Mesenchymal stem cell (in vitro differentiated cells and primary cell): ENCODE results near the gene STAB2.

Experiments
- DNase-seq: peaks from one replicate; pipeline ENCODE4 v3.0.0-alpha.2; 2013
- H2AFZ ChIP-seq: one replicate; pipeline ENCODE4 v1.6.1; 2013; ENCODE audit warnings: low read depth, mild to moderate bottlenecking, control low read depth, inconsistent platforms, low read length, moderate library complexity
- H2AK5ac ChIP-seq: 2 replicates; pipeline ENCODE4 v1.6.1; 2013; ENCODE audit warnings: low read length, moderate library complexity, mild to moderate bottlenecking, inconsistent platforms; ENCODE audit not compliant: severe bottlenecking
- H2BK120ac ChIP-seq: one replicate; pipeline ENCODE4 v1.6.1; 2013; ENCODE audit warnings: low read depth, mild to moderate bottlenecking, inconsistent platforms, low read length, moderate library complexity
- H2BK12ac ChIP-seq, 2 experiments: one replicate each; pipeline ENCODE4 v1.6.1; 2013; ENCODE audit warnings: inconsistent platforms in 2 of 2, low read length in 2 of 2, mild to moderate bottlenecking in 2 of 2, moderate library complexity in 2 of 2, control low read depth in 1 of 2
- H2BK15ac ChIP-seq: one replicate; pipeline ENCODE4 v1.6.1; 2013; ENCODE audit warnings: mild to moderate bottlenecking, low read depth, inconsistent platforms; ENCODE audit not compliant: poor library complexity, severe bottlenecking
- H2BK5ac ChIP-seq: 2 replicates; pipeline ENCODE4 v1.6.1; 2013; ENCODE audit warnings: low read depth, mild to moderate bottlenecking, low read length, control low read depth, inconsistent platforms; ENCODE audit not compliant: poor library complexity, severe bottlenecking
- H3K14ac ChIP-seq, 2 experiments: one replicate each; pipeline ENCODE4 v1.6.1; 2013; ENCODE audit warnings: inconsistent platforms in 2 of 2, low read length in 2 of 2, control low read depth in 1 of 2, mild to moderate bottlenecking in 1 of 2, moderate library complexity in 1 of 2
- H3K18ac ChIP-seq, 2 experiments: one replicate each; pipeline ENCODE4 v1.6.1; 2013; ENCODE audit warnings: inconsistent platforms in 2 of 2, low read length in 2 of 2, control low read depth in 1 of 2, low read depth in 1 of 2, mild to moderate bottlenecking in 1 of 2
- H3K23ac ChIP-seq, 2 experiments: one replicate each; pipeline ENCODE4 v1.6.1; 2013; ENCODE audit warnings: inconsistent platforms in 2 of 2, low read length in 2 of 2, mild to moderate bottlenecking in 2 of 2, moderate library complexity in 2 of 2, control low read depth in 1 of 2
- H3K27ac ChIP-seq: 2 replicates; pipeline ENCODE4 v1.5.1; 2013; ENCODE audit warnings: mild to moderate bottlenecking, moderate library complexity, low read length, control low read depth, inconsistent platforms; ENCODE audit not compliant: poor library complexity, severe bottlenecking
- H3K27me3 ChIP-seq, 2 experiments: 2 replicates each; pipeline versions ENCODE4 v1.6.1 to v1.7.0; 2013; ENCODE audit warnings: low read length in 2 of 2, mild to moderate bottlenecking in 2 of 2, moderate library complexity in 2 of 2, control low read depth in 1 of 2, inconsistent platforms in 1 of 2; ENCODE audit not compliant: control insufficient read depth in 1 of 2, insufficient read depth in 1 of 2
- H3K36me3 ChIP-seq, 2 experiments: 2 replicates each; pipeline versions ENCODE4 v1.6.1 to v1.7.0; 2013; ENCODE audit warnings: low read length in 2 of 2, control low read depth in 1 of 2, inconsistent platforms in 1 of 2, low read depth in 1 of 2, mild to moderate bottlenecking in 1 of 2; ENCODE audit not compliant: insufficient read depth in 2 of 2, control insufficient read depth in 1 of 2
- H3K4ac ChIP-seq, 2 experiments: one replicate each; pipeline ENCODE4 v1.6.1; 2013; ENCODE audit warnings: inconsistent platforms in 2 of 2, low read length in 2 of 2, mild to moderate bottlenecking in 2 of 2, moderate library complexity in 2 of 2, control low read depth in 1 of 2, low read depth in 1 of 2
- H3K4me1 ChIP-seq: 2 replicates; pipeline ENCODE4 v1.6.1; 2013; ENCODE audit warnings: low read depth, low read length, control low read depth; ENCODE audit not compliant: control insufficient read depth, insufficient read depth
- H3K4me2 ChIP-seq: 2 replicates; pipeline ENCODE4 v1.6.1; 2013; ENCODE audit warnings: low read length, mild to moderate bottlenecking, inconsistent platforms; ENCODE audit not compliant: poor library complexity, severe bottlenecking
- H3K4me3 ChIP-seq, 2 experiments: 2 replicates each; pipeline versions ENCODE4 v1.5.1 to v1.7.0; 2013; ENCODE audit warnings: low read length in 2 of 2, mild to moderate bottlenecking in 2 of 2, control low read depth in 1 of 2, low read depth in 1 of 2; ENCODE audit not compliant: insufficient read depth in 1 of 2
- H3K79me1 ChIP-seq: replicated peaks from 2 replicates; pipeline ENCODE4 v1.6.1; 2013; ENCODE audit warnings: mild to moderate bottlenecking, control low read depth, low read length, inconsistent platforms; ENCODE audit not compliant: poor library complexity, severe bottlenecking
- H3K9ac ChIP-seq: 2 replicates; pipeline ENCODE4 v1.7.0; 2013; ENCODE audit warnings: mild to moderate bottlenecking, low read length, moderate library complexity
- H3K9me3 ChIP-seq: 2 replicates; pipeline ENCODE4 v1.7.0; 2013; ENCODE audit warnings: mild to moderate bottlenecking, low read length; ENCODE audit not compliant: control insufficient read depth
- H4K8ac ChIP-seq: one replicate; pipeline ENCODE4 v1.6.1; 2013; ENCODE audit warnings: inconsistent platforms, mild to moderate bottlenecking, low read length, moderate library complexity
- H4K91ac ChIP-seq: one replicate; pipeline ENCODE4 v1.6.1; 2013; ENCODE audit warnings: mild to moderate bottlenecking, low read length, inconsistent platforms
- WGBS: methylation state at CpG from one replicate; pipeline ENCODE4 v1.1.7; 2013; ENCODE audit warnings: mixed read lengths; 5-methylcytosine and 5-hydroxymethylcytosine counted together

STAB2 gene

GRCh38 chr12:103762473-103762872, 175.4 kb downstream of the STAB2 start:
- no peak overlapping the region for H2AK5ac ChIP-seq
- H2BK5ac ChIP-seq, result no peak overlapping the region
- no peak overlapping the region for H3K4ac ChIP-seq
- no peak overlapping the region for H2BK12ac ChIP-seq
- no peak overlapping the region for H3K18ac ChIP-seq
- no peak overlapping the region for H3K4me3 ChIP-seq
- H4K91ac ChIP-seq, result no peak overlapping the region
- H2AFZ ChIP-seq, result no peak overlapping the region
- no peak overlapping the region for H2BK120ac ChIP-seq
- DNase-seq, result no peak
- H3K4me1 ChIP-seq, result no peaks in the 10 kb centered on the region
- peaks cover 18 to 48% of the 10 kb centered on the region in 2 experiments for H3K36me3 ChIP-seq
- no peak overlapping the region for H3K27ac ChIP-seq
- 88% methylated on average over 5 of the region's 5 CpGs for WGBS
- H3K4me2 ChIP-seq, result no peak overlapping the region
- no peak overlapping the region for H4K8ac ChIP-seq
- H3K79me1 ChIP-seq, result peaks cover 2% of the 10 kb centered on the region
- H3K23ac ChIP-seq, result no peak overlapping the region
- H3K9me3 ChIP-seq, result no peaks in the 10 kb centered on the region
- no peak overlapping the region for H2BK15ac ChIP-seq
- no peaks in the 10 kb centered on the region for H3K27me3 ChIP-seq
- H3K14ac ChIP-seq, result no peak overlapping the region
- H3K9ac ChIP-seq, result no peak overlapping the region

GRCh38 chr12:103765322-103765721, 178.2 kb downstream of the STAB2 start:
- Histone ChIP-seq H3K4me2 (no peak overlapping the region), H3K18ac (no peak overlapping the region), H3K79me1 (peaks cover 2% of the 10 kb centered on the region), H4K8ac (no peak overlapping the region), H3K4ac (no peak overlapping the region), H3K9ac (no peak overlapping the region), H2AFZ (no peak overlapping the region), H3K9me3 (no peaks in the 10 kb centered on the region), H3K23ac (no peak overlapping the region), H2AK5ac (no peak overlapping the region), H2BK120ac (no peak overlapping the region), H4K91ac (no peak overlapping the region), H2BK15ac (no peak overlapping the region), H3K14ac (no peak overlapping the region), H3K4me3 (no peak overlapping the region), H2BK12ac (no peak overlapping the region), H2BK5ac (no peak overlapping the region), H3K27ac (no peak overlapping the region), H3K36me3 (peaks cover 18 to 31% of the 10 kb centered on the region in 2 experiments), H3K4me1 (peaks cover 6% of the 10 kb centered on the region), H3K27me3 (no peaks in the 10 kb centered on the region)
- 95% methylated on average over 5 of the region's 5 CpGs for WGBS
- DNase-seq, result no peak

- no peak overlapping the region for H4K8ac ChIP-seq
- H3K9ac ChIP-seq, result no peak overlapping the region
- no peak overlapping the region for H2BK15ac ChIP-seq
- no peak overlapping the region for H4K91ac ChIP-seq
- 86% methylated on average over 6 of the region's 6 CpGs for WGBS
- H3K4me2 ChIP-seq, result no peak overlapping the region
- H2BK120ac ChIP-seq, result no peak overlapping the region
- H2AFZ ChIP-seq, result no peak overlapping the region
- peaks cover 25 to 27% of the 10 kb centered on the region in 2 experiments for H3K36me3 ChIP-seq
- H3K14ac ChIP-seq, result no peak overlapping the region
- H2AK5ac ChIP-seq, result no peak overlapping the region
- DNase-seq, result no peak
- H3K9me3 ChIP-seq, result no peaks in the 10 kb centered on the region
- peaks cover 5% of the 10 kb centered on the region for H3K79me1 ChIP-seq
- no peak overlapping the region for H3K4me3 ChIP-seq
- H2BK5ac ChIP-seq, result no peak overlapping the region
- no peak overlapping the region for H3K4ac ChIP-seq
- H3K27ac ChIP-seq, result no peak overlapping the region
- no peak overlapping the region for H3K18ac ChIP-seq
- peaks cover 6% of the 10 kb centered on the region for H3K4me1 ChIP-seq
- H3K27me3 ChIP-seq, result no peaks in the 10 kb centered on the region
- no peak overlapping the region for H3K23ac ChIP-seq
- no peak overlapping the region for H2BK12ac ChIP-seq
Observed at GRCh38 chr12:103766028-103766427, 179.0 kb downstream of the STAB2 start.

GRCh38 chr12:103768467-103769123, 181.5 kb downstream of the STAB2 start:
- Histone ChIP-seq H3K14ac (no peak overlapping the region), H2BK12ac (no peak overlapping the region), H3K4ac (no peak overlapping the region), H4K8ac (no peak overlapping the region), H2BK120ac (no peak overlapping the region), H3K27me3 (no peaks in the 10 kb centered on the region), H3K79me1 (peaks cover 13% of the 10 kb centered on the region), H3K9me3 (no peaks in the 10 kb centered on the region), H2AFZ (no peak overlapping the region), H3K4me1 (peaks cover 12% of the 10 kb centered on the region), H3K18ac (no peak overlapping the region), H2BK15ac (no peak overlapping the region), H3K4me3 (no peak overlapping the region), H3K23ac (no peak overlapping the region), H3K27ac (no peak overlapping the region), H3K4me2 (no peak overlapping the region), H3K9ac (no peak overlapping the region), H2BK5ac (no peak overlapping the region), H2AK5ac (no peak overlapping the region), H4K91ac (no peak overlapping the region), H3K36me3 (peaks cover 12 to 20% of the 10 kb centered on the region in 2 experiments)
- DNase-seq, result no peak
- WGBS, result 89% methylated on average over 7 of the region's 8 CpGs
